Tibial nerve (tissue), 3 donors: ENCODE measurements around the gene NAA38.

Source experiments
- CTCF ChIP-seq, 5 experiments: fragments of 200-600 bp in 3 of 5; fragments of 450-650 bp in 2 of 5; sonication (generic) in 3 of 5; IDR thresholded peaks; one replicate each; pipeline ENCODE4 v1.5.1; 2016 to 2019; ENCODE audit warnings: antibody characterized with exemption in 5 of 5, mild to moderate bottlenecking in 3 of 5, moderate library complexity in 2 of 5
- POLR2A ChIP-seq, 2 donors: fragments of 450-650 bp; IDR thresholded peaks; one replicate each; pipeline ENCODE4 v1.6.1; 2017; ENCODE audit warnings: antibody characterized with exemption in 2 of 2, mild to moderate bottlenecking in 2 of 2, moderate library complexity in 2 of 2

DNA sequence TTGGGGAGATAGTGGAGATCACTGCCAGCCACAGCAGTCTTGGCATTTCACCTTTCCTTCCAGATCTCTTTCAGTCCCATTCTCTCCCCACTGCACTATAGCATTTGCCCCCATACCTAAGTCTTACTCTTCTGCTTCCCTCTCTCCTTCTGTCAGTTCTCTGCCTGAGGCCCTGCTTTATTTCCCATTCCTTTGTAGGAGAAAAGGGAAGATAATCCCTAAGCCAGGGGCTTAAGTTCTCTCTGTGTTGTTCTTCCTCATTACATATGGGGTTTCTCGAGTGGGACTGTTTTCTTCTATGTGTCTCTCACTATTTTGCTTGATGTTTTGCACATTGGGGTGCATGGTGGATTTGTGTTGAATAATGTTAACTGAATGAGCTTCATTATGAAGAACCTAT is 16.9 kb downstream of the NAA38 start:
- TF ChIP-seq CTCF (IDR thresholded peaks at IDR 0.05): no peak
- TF ChIP-seq POLR2A (IDR thresholded peaks at IDR 0.05): no peak
